ENCODE measurements around the gene HERC4. TPM values are rescaled to one million over a fixed set of nuclear protein-coding genes. Genes with fewer than 3 reads are reported as not detected.

Gene HERC4
- total and polyA plus RNA-seq, 7 donors, result 8.8 to 29.4 (median 18.0) TPM

Other genes with a start within 250 kb of the HERC4 start
- gene DNAJC12, start 237.1 kb downstream of the HERC4 start, total RNA-seq, result 1 to 10 TPM; 5.8 to 9.2 (median 7.7) TPM
- gene DNAJC12, start 237.1 kb downstream of the HERC4 start, polyA plus RNA-seq, result 10 to 100 TPM in 2 of 3 donors, 1 to 10 TPM in 1; 2.1 to 20.4 (median 13.8) TPM
- 10 to 100 TPM; 14.7 to 24.3 (median 18.6) TPM for gene SIRT1, start 190.6 kb downstream of the HERC4 start, total RNA-seq
- gene SIRT1, start 190.6 kb downstream of the HERC4 start, polyA plus RNA-seq, result 10 to 100 TPM in 2 of 3 donors, 1 to 10 TPM in 1; 7.8 to 21.4 (median 16.1) TPM
- gene MYPN, start 34.2 kb upstream of the HERC4 start, total RNA-seq, result 100 to 1,000 TPM; 216 to 376 (median 312) TPM
- gene MYPN, start 34.2 kb upstream of the HERC4 start, polyA plus RNA-seq, result 100 to 1,000 TPM in 1 of 3 donors, 10 to 100 TPM in 2; 24.3 to 117 (median 97.4) TPM
- not detected for gene ATOH7, start 156.8 kb upstream of the HERC4 start, total RNA-seq
- gene ATOH7, start 156.8 kb upstream of the HERC4 start, polyA plus RNA-seq, result under 1 TPM in 1 of 3 donors, not detected in 2; 0.17 TPM

Data from psoas muscle (tissue), 7 donors.